Stimulated activated CD4-positive, alpha-beta T cell treated with anti-CD3 and anti-CD28 coated beads, Interleukin-2, amount 100 ng/mL, for 24 hours (primary cell): ENCODE data around the gene FUS.

Experiments
- DNase-seq, 2 donors: peaks; one replicate each; pipeline ENCODE4 v3.0.0-alpha.2; 2020

FUS gene

DNA sequence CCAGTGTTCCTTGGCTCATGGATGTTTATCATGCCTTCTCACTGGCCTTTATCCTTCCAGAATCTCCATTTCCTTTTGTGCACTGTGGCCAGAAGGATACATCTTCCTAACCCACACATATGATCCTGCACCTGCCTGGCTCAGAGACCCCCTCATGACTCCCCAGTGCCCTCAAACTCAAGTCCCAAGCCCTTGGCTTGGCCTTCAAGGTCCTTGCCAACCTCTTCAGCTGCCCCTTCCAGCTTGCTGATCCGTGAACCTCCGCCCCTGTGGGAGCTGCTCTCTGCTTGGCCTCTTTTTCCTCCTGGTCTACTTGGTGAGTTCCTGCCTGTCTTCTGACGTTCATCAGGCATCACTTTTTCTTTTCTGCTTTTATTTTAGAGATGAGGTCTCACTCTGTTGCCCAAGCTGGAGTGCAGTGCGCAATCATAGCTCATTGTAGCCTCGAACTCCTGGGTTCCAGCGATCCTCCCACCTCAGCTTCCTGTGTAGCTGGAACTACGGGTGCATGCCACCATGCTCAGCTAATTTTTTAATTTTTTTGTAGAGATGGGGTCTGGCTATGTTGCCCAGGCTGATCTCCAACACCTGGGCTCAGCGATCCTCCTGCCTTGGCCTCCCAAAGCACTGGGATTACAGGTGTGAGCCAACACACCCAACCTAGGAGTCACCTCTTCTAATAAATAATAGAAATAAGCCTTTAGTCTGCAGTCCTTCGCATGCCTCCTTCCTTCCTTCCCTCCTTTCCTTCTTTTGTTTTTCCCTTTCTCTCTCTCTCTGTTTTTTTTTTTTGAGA, 25.1 kb downstream of the FUS start:
- DNase-seq, result no peak

- no peak for DNase-seq
These were observed 26.8 kb downstream of the FUS start for GRCh38 chr16:31206776-31207175.

- DNase-seq, result no peak
These were observed 33.4 kb downstream of the FUS start for GRCh38 chr16:31213342-31213741.

DNA sequence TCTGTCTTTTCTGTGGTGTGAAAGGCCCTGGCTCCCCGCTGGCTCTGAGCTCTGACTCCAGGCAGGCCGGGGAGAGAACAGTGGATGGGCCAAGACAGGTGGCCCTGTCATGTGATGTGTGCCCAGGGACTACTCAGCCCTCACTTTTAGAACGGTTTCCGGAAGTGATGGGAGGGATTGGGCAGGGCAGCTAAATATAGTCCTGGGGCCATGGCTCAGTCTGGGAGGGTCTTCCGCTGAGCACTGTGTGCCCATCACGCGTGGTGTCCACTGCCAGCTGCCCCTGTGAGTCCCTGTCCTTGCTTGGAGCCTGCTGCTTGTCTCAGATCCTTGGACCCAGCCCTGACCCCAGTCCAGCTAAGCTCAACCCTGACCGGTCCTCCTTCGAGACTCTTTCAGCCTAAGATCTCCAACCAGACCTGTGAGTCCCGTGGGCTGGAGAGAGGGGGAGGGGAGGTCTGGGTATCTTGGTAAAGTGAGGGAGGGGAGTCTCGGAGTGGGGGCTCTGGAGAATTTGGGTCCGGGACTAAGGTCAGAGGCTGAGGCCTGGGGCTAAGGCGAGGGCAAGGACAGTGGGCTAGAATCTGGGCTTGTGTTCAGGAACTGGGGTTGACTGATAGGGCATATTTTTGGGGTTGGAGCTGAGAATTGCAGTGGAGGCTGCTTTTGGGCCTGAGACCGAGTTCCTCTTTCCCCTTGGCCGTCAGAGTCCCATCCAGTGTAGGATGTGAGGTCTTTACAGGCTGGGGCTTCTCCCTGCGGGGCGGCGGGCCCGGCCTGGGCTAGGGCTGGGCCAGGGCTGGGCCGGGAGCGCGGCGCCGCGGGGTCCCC, 34.2 kb downstream of the FUS start, which contains the start of gene TRIM72:
Gene TRIM72 (plus strand): TSS at position 243 of the 831 bp plus-strand sequence. CDS start 620 bp downstream, outside the sequence.
- no peak for DNase-seq

- no peak for DNase-seq
These were observed 34.9 kb downstream of the FUS start for GRCh38 chr16:31214708-31215286.

DNA sequence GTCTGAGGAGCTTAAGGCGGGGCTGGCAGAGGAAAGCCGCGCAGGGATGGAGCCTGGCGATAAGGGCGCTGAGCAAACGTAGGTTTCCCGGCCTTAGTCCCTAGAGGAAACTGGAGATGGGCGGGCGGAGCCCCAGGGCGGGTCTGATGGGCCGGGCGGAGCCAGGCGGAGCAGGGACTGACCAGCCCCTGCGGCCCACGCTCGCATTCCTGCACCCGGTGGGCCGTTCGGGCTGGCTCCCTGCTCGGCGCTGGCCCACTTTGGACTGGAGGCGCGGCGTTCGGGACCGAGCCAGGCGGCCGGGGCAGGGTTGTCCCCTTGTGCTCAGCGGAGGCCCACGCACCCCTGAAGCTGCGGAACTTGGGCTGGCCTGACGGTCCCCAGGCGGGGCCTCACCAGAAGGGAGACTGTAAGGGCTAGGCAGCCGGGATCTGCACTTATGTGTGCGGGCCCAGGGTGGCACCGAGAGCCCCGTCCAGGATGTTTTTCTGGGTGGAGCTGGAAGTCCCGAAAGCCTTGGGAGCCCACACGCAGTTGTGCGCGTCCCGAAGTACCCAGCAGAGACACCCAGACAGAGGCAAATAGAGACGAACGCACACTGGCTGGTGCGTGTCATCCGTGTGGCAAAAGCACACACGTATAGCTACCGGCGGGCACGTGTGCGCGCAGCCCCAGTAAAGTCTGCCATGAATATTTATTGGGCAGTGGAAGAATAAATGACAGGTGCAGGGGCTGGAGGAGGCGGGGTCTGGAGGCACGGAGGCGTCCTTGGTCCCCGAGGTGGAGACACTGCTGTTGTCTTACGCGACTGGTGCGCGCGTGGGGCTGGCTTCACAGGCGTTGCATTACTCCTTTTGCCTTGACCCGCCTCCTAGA, 35.6 kb downstream of the FUS start:
- no peak for DNase-seq

GRCh38 chr16:31216422-31217135, 36.6 kb downstream of the FUS start, which contains the start of gene PYDC1:
PYDC1 (minus strand) TSS chr16:31217135; CDS start chr16:31217028, 107 bp downstream.
- peak in 1 of 2 donors; percentile 37 for DNase-seq

DNA sequence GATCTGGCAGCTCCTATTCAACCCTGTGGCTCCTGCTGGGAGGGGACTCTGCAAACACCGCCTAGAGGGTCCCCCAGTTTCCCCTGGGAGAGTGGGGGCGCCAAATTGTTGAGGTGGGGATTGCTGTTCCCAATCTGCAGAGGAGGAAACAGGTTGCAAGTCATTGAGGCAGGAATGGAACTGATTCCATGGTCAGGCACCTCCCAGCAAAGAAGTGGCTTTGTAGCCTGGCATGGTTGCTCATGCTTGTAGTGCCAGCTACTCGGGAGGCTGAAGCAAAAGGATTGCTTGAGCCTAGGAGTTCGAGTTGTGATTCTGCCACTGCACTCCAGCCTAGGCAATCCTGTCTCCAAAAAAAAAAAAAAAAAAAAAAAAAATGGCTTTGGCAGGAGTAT, 37.2 kb downstream of the FUS start:
- no peak for DNase-seq

DNA sequence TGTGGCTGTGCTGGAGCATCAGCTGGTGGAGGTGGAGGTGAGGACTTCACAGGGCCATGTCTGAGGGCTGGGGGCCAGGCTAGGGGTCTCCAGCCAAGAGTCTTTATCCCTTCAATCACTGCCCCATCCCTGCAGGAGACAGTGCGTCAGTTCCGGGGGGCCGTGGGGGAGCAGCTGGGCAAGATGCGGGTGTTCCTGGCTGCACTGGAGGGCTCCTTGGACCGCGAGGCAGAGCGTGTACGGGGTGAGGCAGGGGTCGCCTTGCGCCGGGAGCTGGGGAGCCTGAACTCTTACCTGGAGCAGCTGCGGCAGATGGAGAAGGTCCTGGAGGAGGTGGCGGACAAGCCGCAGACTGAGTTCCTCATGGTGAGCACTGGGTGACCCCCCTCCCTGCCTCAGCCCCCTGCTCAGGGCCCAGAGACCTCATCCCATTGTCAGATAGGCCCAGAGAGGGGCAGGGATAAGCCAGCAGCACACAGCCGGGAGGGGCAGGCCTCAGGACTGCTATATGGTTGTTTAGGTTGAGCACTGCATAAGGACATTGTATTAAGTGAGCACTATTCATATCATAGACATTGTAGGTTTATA, 39.3 kb downstream of the FUS start:
- no peak for DNase-seq

- no peak for DNase-seq
These were observed 41.6 kb downstream of the FUS start for GRCh38 chr16:31221357-31222160.

GRCh38 chr16:31223044-31223443, 43.1 kb downstream of the FUS start:
- no peak for DNase-seq

DNA sequence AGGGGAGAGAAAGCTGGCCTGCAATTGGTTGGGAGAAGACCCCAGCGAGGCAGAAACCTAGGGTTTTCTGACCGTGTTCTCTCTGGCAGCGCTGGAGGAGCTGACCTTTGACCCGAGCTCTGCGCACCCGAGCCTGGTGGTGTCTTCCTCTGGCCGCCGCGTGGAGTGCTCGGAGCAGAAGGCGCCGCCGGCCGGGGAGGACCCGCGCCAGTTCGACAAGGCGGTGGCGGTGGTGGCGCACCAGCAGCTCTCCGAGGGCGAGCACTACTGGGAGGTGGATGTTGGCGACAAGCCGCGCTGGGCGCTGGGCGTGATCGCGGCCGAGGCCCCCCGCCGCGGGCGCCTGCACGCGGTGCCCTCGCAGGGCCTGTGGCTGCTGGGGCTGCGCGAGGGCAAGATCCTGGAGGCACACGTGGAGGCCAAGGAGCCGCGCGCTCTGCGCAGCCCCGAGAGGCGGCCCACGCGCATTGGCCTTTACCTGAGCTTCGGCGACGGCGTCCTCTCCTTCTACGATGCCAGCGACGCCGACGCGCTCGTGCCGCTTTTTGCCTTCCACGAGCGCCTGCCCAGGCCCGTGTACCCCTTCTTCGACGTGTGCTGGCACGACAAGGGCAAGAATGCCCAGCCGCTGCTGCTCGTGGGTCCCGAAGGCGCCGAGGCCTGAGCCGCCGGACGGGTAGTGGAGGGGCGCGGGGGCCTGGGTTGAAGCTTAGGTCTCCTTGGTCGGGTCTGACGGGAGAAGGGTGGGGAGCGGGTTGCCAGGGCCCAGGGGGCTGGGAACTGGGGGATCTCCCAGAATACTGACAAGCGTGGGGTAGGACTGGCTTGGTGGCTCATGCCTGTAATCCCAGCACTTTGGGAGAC, 44.4 kb downstream of the FUS start:
- DNase-seq, result no peak

DNA sequence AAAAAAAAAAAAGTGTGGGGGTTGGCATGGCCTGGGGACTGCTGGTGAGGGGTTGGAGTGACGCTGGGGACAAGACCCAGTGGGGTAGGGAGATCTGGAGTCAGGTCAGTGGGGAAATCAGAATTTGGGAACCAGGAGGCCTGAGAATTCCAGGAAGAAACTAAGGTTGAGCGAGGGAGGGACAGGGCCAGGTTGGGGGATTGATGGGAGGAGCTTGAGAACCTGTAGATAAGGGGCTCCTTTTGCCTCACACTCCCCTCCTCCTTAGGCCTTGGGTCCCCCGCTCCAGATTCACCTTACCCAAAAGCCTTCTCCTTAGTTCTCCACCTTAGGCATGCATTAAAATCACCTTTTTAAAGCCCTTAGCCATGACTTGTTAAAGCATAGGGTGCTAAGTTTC, 45.3 kb downstream of the FUS start:
- DNase-seq, result no peak

DNA sequence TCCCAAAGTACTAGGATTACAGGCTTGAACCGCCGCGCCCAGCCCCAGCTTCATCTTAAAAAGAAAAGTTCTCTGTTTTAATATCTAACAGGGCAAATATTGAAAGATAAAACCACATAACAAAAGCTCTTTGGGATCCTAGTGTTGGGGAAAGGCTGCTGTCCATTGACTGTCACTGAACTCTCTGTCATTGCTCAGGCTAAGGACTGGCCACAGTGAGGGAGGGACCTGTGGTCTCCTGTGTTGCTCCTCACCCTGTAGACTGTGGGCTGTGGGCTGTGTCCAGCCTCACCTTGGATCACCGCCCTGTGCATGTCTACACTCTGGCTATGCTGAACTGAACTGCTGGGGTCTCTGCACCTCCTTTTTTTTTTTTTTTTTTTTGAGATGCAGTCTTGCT, 48.3 kb downstream of the FUS start:
- no peak for DNase-seq

DNA sequence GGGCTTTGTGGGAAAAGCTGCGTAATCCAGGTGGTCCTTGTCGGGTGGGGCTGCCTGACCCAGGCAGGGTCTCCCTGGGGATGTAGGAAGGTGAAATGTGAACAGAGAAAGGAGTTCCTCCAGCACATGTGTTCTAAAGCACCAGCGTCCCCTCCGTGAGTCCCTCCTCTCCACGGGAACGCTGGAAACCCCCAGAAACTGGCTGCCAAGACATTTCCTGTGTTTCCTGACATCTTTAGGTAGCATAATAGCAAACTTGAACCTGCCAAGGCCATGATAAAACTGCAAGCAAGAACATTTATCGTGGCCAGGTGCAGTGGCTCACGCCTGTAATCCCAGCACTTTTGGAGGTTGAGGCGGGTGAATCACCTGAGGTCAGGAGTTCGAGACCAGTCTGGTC, 49.6 kb downstream of the FUS start:
- DNase-seq, result no peak

DNA sequence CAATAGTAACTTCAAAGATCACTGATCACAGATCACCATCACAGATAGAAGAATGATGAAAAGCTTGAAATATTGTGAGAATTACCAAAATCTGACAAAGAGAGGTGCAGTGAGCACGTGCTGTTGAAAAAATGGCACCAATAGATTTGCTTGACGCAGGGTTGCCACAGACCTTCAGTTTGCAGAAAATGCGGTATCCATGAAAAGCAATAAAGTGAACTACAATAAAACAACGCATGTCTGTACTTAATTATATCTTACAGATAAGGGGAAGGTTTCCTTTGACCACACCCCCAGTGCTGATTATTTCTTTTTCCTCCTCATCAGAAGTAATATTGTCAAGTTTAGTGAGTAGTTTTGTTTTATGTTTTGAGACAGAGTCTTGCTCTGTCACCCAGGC, 58.1 kb downstream of the FUS start:
- no peak for DNase-seq
